NCI-H524 treated with DMSO at 0.1 percent for 48 hours (cell line): Measurements from ENCODE around the gene DROSHA.

Experiments
- DNase-seq: peaks from one replicate; lab custom pipeline; 2025; lab: John Stamatoyannopoulos, UW

The DROSHA gene

GRCh38 chr5:31469886-31470285 lies 62.0 kb downstream of the DROSHA start:
- DNase-seq: no peak

- no peak for DNase-seq
Observed at GRCh38 chr5:31469466-31469865, 62.4 kb downstream of the DROSHA start.

DNA sequence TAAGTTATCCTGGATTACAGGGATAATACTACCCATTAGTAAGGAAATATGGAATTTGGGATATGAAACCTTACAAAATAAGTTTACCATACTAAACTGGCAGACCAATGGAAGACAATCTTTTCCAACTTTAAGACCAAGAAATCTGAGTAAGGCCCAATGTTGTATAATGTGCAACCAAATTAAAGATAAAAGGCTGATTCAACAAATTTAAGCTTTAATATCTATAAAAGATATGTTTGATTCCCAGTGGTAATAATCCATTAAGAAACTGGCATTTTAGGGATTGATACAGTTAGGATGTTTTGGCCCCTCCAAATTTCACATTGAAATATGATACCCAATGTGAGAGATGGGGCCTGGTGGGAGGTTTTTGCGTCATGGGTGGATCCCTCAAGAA lies 66.6 kb downstream of the DROSHA start:
- DNase-seq: no peak

GRCh38 chr5:31464081-31464480 lies 67.8 kb downstream of the DROSHA start:
- DNase-seq: no peak

DNA sequence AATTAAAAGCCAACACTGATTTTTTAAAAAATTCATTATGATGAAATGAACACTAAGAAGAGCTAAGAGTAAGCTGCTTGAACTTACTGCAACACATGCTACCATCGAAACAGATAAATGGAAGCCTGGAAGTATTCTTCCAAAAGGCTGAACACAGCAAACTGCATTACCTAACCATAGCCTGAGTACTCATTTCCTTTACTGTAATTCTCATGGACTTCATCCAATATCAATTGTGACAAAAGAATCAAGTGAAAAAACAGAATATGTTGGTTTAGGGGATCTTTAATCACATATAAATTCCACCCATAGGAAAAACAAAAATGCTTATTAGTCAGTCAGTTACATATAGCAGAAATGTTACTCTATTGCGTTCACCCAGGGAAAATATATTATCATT lies 68.5 kb downstream of the DROSHA start:
- no peak for DNase-seq

DNA sequence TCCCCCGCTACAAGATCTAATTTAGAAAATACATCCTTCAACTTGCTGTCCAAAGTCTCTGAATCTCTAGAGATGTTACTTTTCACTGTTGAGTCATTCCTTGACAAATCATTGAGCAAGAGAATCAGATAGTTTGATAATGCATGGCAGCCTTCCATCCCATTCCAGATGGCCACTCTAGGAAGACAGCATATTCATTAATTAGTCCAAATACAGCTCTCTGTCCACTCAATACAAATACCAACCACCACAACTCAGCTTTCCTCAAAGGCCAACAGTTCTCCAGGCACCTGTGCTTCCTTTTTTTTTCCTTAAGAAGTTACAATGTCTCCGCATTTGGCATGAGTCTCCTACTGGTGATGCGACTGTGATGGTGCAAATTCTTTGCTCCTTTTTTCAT lies 72.3 kb downstream of the DROSHA start:
- no peak for DNase-seq

GRCh38 chr5:31455172-31455571 lies 76.7 kb downstream of the DROSHA start:
- DNase-seq: no peak

- no peak for DNase-seq
Observed at GRCh38 chr5:31453522-31453921, 78.4 kb downstream of the DROSHA start.

DNA sequence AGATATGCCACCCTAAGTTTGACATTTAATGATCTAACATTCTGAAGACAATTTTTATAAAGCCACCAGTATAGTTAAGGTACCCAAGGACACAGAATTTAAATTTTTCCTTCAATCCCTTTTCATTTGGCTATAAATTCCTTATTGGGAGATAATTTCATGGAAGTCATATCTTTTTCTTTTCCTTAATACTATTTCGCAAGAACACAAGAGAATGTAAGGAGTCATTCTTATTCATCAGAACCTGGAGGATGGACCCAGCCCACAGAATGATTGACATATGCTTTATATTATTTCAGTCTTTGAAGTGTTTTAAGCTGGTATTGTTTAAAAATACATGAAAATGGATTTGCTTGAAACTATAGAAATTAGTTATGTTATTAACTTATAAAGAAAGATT lies 79.6 kb downstream of the DROSHA start:
- no peak for DNase-seq

DNA sequence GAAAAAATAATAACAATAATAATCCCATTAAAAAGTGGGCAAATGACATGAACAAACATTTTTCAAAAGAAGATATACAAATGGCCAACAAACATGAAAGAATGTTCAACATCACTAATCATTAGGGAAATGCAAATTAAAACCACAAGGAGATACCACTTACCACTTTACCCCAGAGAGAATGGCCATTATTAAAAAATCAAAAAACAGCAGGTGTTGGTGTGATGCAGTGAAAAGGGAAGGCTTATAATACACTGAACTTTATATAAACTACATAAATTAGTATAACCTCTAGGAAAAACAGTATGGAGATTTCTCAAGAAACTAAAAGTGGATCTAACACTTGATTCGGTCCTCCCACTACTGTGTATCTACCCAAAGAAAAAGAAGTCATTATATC lies 81.9 kb downstream of the DROSHA start:
- no peak for DNase-seq

GRCh38 chr5:31449174-31449573 lies 82.7 kb downstream of the DROSHA start:
- DNase-seq: no peak

DNA sequence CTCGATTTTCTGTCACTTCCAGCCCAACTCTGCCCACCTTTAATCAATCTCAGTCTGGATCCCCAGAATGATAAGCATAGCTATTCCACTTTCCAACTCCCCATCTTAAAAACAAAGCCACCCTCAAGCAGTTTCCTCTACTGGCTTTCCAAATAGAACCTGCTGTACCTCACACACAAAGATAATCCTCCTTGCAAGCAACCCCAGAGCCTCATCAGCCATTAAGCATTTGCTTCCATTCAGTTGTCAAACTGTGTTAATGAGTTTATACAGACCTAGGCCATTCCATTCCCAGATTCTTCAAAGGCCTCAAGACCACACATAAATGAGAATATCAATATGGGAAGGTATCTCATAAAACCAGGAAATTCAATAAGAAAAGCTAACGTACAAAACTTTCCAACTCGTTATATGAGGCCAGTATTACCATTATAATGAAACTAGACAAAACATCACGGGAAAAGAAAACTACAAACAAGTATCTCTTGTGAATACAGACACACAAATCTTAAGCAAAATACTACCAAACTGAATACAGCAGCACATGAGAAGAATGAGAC lies 86.8 kb downstream of the DROSHA start:
- no peak for DNase-seq

GRCh38 chr5:31443572-31443971 lies 88.3 kb downstream of the DROSHA start:
- DNase-seq: no peak

- DNase-seq: no peak
Observed at GRCh38 chr5:31442058-31442745, 89.7 kb downstream of the DROSHA start.

GRCh38 chr5:31436851-31437250 lies 95.0 kb downstream of the DROSHA start:
- DNase-seq: no peak

- no peak for DNase-seq
Observed at GRCh38 chr5:31435730-31436129, 96.2 kb downstream of the DROSHA start.

- DNase-seq: no peak
Observed at GRCh38 chr5:31434898-31435297, 97.0 kb downstream of the DROSHA start.

DNA sequence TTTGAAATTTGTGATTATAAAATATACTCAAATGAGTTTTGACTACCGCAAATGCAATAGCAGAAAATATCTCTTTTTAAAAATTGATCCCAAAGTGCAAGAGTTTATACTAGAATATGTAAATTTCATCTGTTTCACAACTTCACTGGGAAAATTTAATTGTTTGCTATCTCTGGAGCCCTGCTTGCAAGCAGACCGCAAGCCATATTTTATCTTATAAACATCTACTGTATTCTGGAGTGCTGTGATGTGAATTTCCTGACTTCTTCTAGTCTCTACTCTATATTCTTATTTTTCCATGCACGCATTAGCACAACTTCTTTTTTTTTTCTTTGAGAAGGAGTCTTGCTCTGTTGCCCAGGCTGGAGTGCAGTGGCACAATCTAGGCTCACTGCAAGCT lies 98.7 kb downstream of the DROSHA start:
- no peak for DNase-seq

DNA sequence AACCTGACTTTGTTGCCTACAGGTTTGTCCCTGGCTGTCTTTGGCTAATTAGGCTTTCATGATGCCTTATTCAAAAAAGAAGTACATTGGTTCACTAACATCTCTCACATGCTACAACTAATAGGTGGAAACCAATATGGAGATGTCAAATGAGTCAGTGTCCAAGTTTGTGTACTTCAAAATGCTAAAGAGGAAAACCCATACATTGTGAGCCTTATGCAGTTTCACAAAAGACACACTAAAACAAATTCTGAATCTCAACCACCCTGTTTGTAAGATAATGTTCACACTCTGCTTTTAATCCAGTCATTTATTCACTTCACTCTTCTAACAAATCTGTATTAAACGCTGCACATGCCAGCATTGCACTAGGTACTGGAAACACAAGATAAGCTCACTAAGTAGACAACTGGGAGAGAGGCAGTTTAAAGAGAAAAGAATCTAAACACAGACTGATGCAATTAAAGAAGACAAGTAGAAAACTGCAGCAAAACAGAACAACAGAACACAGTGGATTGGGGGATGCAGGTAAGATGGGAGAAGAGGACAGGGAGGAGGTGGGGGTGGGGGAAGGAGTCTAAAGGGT lies 104.1 kb downstream of the DROSHA start:
- no peak for DNase-seq

GRCh38 chr5:31427013-31427723 lies 104.7 kb downstream of the DROSHA start:
- DNase-seq: no peak

DNA sequence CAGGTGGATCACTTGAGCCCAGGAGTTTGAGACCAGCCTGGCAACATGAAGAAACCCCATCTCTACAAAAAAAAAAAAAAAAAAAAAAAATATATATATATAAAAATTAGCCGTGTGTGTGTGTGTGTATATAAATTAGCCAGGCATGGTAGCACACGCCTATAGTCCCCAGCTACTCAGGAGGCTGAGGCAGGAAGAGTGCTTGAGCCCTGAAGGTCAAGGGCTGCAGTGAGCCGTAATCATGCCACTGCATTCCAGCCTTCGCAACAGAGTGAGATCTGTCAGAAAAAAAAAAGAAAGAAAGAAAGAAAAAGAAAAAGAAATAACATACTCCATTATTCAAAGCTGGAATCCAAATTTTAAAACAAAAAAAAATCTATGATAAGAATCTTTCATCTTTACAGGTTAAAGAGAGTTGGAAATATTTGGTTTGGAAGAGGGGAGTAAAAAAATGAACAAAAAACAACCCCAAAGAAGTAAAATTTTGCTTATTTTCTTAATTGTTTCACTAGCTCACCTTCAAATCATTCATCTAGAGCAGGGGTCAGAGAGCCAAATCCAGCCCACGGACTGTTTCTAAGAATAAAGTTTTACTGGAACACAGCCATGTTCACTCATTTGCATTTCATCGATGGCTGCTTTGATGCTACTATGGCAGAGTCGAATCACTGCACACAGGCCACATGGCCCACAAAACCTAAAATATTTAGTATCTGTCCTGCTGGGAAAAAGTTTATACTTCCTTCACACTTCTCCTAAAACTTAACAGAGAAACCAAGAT lies 109.9 kb downstream of the DROSHA start:
- DNase-seq: no peak

- no peak for DNase-seq
Observed at GRCh38 chr5:31417512-31417911, 114.4 kb downstream of the DROSHA start.
